K562 (cell line): ENCODE data around the gene UBE2D3. TPM values are rescaled to one million over a fixed set of nuclear protein-coding genes. Genes with fewer than 3 reads are reported as not detected.
A peak's percentile ranks its signal among the peaks of the same experiment; 100 is the strongest.

Source experiments
- BCOR ChIP-seq: fragments of 450-650 bp; IDR thresholded peaks from 2 replicates; pipeline ENCODE4 v1.6.1; 2016
- KDM5B ChIP-seq: fragments of 200-600 bp; sonication (generic); IDR thresholded peaks from 2 replicates; pipeline ENCODE4 v1.6.1; 2012; ENCODE audit warnings: low read depth, mild to moderate bottlenecking, moderate library complexity, low read length, control low read depth, inconsistent platforms; ENCODE audit not compliant: insufficient replicate concordance
- MBD2 ChIP-seq: sonication (generic); IDR thresholded peaks from 2 replicates; pipeline ENCODE4 v1.6.1; 2016; ENCODE audit warnings: low read depth, borderline replicate concordance
- NR2C2 ChIP-seq, 2 experiments: fragments of 200-800 bp in 1 of 2; sonication (Bioruptor generic) in 1 of 2; sonication (generic) in 1 of 2; formaldehyde crosslinking in 1 of 2; IDR thresholded peaks; 2 replicates each; pipeline versions ENCODE4 v1.6.1 to v1.8.0; 2016 to 2022; ENCODE audit warnings: mild to moderate bottlenecking in 1 of 2, missing compliant biosample characterization in 1 of 2, missing genetic modification characterization in 1 of 2, missing genetic modification reagents in 1 of 2
- SMAD4 ChIP-seq: fragments of 250-450 bp; sonication (Bioruptor Pico); conservative IDR thresholded peaks from 2 replicates; pipeline ENCODE4 v1.8.0; 2021; ENCODE audit warnings: inconsistent platforms, mild to moderate bottlenecking, moderate library complexity
- ZBTB17 ChIP-seq: fragments of 450-650 bp; formaldehyde crosslinking; IDR thresholded peaks from 2 replicates; pipeline ENCODE4 v1.4.0; 2020; ENCODE audit warnings: mild to moderate bottlenecking
- ZBTB33 ChIP-seq: sonication (generic); formaldehyde crosslinking; IDR thresholded peaks from 2 replicates; pipeline ENCODE4 v1.8.1; 2023; ENCODE audit warnings: mild to moderate bottlenecking, missing genetic modification reagents
- ZC3H11A ChIP-seq: IDR thresholded peaks from 2 replicates; pipeline ENCODE4 v1.6.1; 2012; ENCODE audit warnings: low read depth, low read length, improper control_type of control experiment
- ZHX1 ChIP-seq: fragments of 150-350 bp; conservative IDR thresholded peaks from 2 replicates; pipeline ENCODE4 v1.6.1; 2014; ENCODE audit warnings: low read length
- ZNF197 ChIP-seq: fragments of 200-800 bp; sonication (Bioruptor generic); IDR thresholded peaks from 2 replicates; pipeline ENCODE4 v1.6.1; 2016; ENCODE audit warnings: low read depth, missing genetic modification characterization, missing compliant biosample characterization
- ZNF436 ChIP-seq: fragments of 250-450, 450-650 bp; sonication (Bioruptor Pico); formaldehyde crosslinking; IDR thresholded peaks from 2 replicates; pipeline ENCODE4 v1.7.0; 2020; ENCODE audit warnings: mild to moderate bottlenecking
- ZNF518B ChIP-seq: fragments of 250-450 bp; sonication (Bioruptor Pico); IDR thresholded peaks from 2 replicates; pipeline ENCODE4 v1.5.0; 2021; ENCODE audit warnings: mild to moderate bottlenecking, moderate library complexity
- ZNF589 ChIP-seq: fragments of 200-800 bp; sonication (Bioruptor generic); IDR thresholded peaks from 2 replicates; pipeline ENCODE4 v1.6.1; 2016; ENCODE audit warnings: low read depth, missing genetic modification characterization, missing compliant biosample characterization
- polyA plus RNA-seq, 8 experiments: library from polyadenylated mRNA; depleted of rRNA in 4 of 8; stranded (reverse) in 5 of 8; unstranded in 3 of 8; fragments of >200 nt; fragmentation: Nextera tagmentation in 2 of 8; fragmentation: Illumina TruSeq in 1 of 8; extraction: Ambion mirVana in 2 of 8; extraction: Trizol in 1 of 8; gene quantifications; 2 replicates each; pipeline versions ENCODE4 v1.2.1 to v1.2.3, GENCODE V29; 2011 to 2014; ENCODE audit warnings: inconsistent platforms in 1 of 8, missing spikeins in 1 of 8
- total RNA-seq, 7 experiments: library from RNA; depleted of rRNA in 6 of 7; stranded (reverse); fragments of >200 nt in 6 of 7; fragmentation: Illumina TruSeq in 2 of 7; extraction: Trizol in 2 of 7; gene quantifications; 2 replicates each; pipeline versions ENCODE4 v1.2.1 to v1.2.3, GENCODE V29; 2011 to 2021; ENCODE audit warnings: low replicate concordance in 1 of 7
- TF ChIP-seq, protein P1 (sequence below): sonication (generic); IDR thresholded peaks from 2 replicates; pipeline ENCODE4 v1.6.1; 2016

Gene UBE2D3
- total and polyA plus RNA-seq, 9 of the 15 experiments (the other 6 are each of a cell fraction or from before 2014, with no cell fraction given), result 191 to 618 (median 292) TPM

GRCh38 chr4:102760645-102761295 lies 66.6 kb downstream of the UBE2D3 start, which contains the start of gene MANBA (continued):
- TF ChIP-seq ZNF518B (CRISPR knock-in tag) (no peak), ZNF589 (no peak), SMAD4 (CRISPR knock-in tag) (no peak), NR2C2 (CRISPR knock-in tag; IDR thresholded peaks at IDR 0.05) (peak; percentile 72; the same call in 1 of the 2 replicates), NR2C2 (tag; IDR thresholded peaks at IDR 0.05) (no peak), KDM5B (no peak), ZNF197 (CRISPR knock-in tag) (no peak), ZBTB17 (no peak), ZNF436 (CRISPR knock-in tag) (no peak), ZBTB33 (CRISPR knock-in tag) (no peak; the same call in 1 of the 2 replicates), MBD2 (peak; percentile 16; the same call in 1 of the 2 replicates), BCOR (peak; percentile 81), ZC3H11A (no peak), ZHX1 (no peak)
- TF ChIP-seq, protein P1, sequence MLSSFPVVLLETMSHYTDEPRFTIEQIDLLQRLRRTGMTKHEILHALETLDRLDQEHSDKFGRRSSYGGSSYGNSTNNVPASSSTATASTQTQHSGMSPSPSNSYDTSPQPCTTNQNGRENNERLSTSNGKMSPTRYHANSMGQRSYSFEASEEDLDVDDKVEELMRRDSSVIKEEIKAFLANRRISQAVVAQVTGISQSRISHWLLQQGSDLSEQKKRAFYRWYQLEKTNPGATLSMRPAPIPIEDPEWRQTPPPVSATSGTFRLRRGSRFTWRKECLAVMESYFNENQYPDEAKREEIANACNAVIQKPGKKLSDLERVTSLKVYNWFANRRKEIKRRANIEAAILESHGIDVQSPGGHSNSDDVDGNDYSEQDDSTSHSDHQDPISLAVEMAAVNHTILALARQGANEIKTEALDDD, result no peak
